Measurements from ENCODE around the gene GPX3. TPM values are rescaled to one million over a fixed set of nuclear protein-coding genes. Genes with fewer than 3 reads are reported as not detected.

GPX3 gene
- total and polyA plus RNA-seq, 9 of the 15 experiments (the other 6 are each of a cell fraction or from before 2014, with no cell fraction given), result 0.25 to 0.86 TPM; not detected in 7

DNA sequence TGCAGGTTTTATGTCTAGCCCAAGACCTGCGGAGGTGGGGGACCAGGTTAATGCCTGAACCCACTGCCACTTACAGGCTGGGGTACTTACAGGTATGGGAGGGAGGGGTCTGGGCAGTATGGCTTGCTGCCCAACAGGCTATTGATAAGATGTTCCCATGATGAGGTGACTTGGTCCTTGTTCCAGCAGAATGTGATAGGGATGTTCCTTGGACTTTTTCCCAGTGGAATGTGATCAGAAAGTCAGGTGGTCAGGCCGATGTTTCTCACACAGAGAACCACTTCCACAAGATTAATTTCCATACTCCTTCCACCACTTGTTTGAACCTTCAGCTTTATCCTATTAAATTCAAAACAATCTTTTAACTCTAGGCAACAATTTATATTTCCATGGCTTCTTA lies 27.0 kb upstream of the GPX3 start:
- WGBS (ENCODE audit: insufficient coverage, low coverage, missing lambda C conversion rate), result 4% methylated on average over 2 of the region's 2 CpGs
- Histone ChIP-seq H3K4me2 (ENCODE audit: insufficient read depth, low read length) (no peak overlapping the region), H3K9me1 (ENCODE audit: control insufficient read depth, insufficient read depth, low read length) (no peaks in the 10 kb centered on the region), H3K27me3 (ENCODE audit: control insufficient read depth in 2 of 2, insufficient read depth in 2 of 2, low read length in 2 of 2) (no peaks in the 10 kb centered on the region), H3K9me3 (replicated peaks; ENCODE audit: control insufficient read depth, insufficient read depth, low read depth, low read length) (no peaks in the 10 kb centered on the region; the same call in 1 of the 2 replicates), H3K9ac (ENCODE audit: insufficient read depth in 1 of 2, low read depth in 2 of 2, low read length in 2 of 2) (no peak overlapping the region), H3K36me3 (ENCODE audit: control insufficient read depth, insufficient read depth, low read length) (no peaks in the 10 kb centered on the region), H3K79me2 (ENCODE audit: control insufficient read depth, insufficient read depth, low read length) (no peaks in the 10 kb centered on the region), H3K27ac (ENCODE audit: extremely low read depth, low read depth, low read length) (no peak overlapping the region), H4K20me1 (replicated peaks; ENCODE audit: control insufficient read depth, insufficient read depth, low read length) (no peaks in the 10 kb centered on the region), H3K4me3 (no peak overlapping the region), H2AFZ (ENCODE audit: low read depth, low read length) (no peak overlapping the region), H3K4me1 (replicated peaks in 1 of 2; ENCODE audit: control insufficient read depth in 2 of 2, insufficient read depth in 2 of 2, low read length in 2 of 2) (no peaks in the 10 kb centered on the region)
- POLR2A ChIA-PET, result no interaction called here
- no peak for FAIRE-seq
- intact Hi-C loops (cut with micrococcal nuclease), result no loop called here
- BruUV-seq (replicated peaks), result no TSS peak
- CTCF ChIA-PET (ENCODE audit: low intra/inter-chr PET ratio), result no interaction called here
- ATAC-seq, result no peak
- in situ Hi-C loops (cut with MboI), result no loop called here
- TF ChIP-seq, protein P1, sequence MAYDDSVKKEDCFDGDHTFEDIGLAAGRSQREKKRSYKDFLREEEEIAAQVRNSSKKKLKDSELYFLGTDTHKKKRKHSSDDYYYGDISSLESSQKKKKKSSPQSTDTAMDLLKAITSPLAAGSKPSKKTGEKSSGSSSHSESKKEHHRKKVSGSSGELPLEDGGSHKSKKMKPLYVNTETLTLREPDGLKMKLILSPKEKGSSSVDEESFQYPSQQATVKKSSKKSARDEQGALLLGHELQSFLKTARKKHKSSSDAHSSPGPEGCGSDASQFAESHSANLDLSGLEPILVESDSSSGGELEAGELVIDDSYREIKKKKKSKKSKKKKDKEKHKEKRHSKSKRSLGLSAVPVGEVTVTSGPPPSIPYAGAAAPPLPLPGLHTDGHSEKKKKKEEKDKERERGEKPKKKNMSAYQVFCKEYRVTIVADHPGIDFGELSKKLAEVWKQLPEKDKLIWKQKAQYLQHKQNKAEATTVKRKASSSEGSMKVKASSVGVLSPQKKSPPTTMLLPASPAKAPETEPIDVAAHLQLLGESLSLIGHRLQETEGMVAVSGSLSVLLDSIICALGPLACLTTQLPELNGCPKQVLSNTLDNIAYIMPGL (CRISPR knock-in tag; IDR thresholded peaks at IDR 0.05), result no peak
- TF ChIP-seq MYBL2 (IDR thresholded peaks at IDR 0.05; ENCODE audit: low read depth), result no peak
- no peak for TF ChIP-seq MYBL2 (CRISPR knock-in tag; IDR thresholded peaks at IDR 0.05; ENCODE audit: borderline replicate concordance)
- TF ChIP-seq BCL6 (CRISPR knock-in tag; IDR thresholded peaks at IDR 0.05), result no peak
- TF ChIP-seq ZNF274 (IDR thresholded peaks at IDR 0.05; ENCODE audit: borderline replicate concordance, low read depth, low read length), result no peak
- no peak for TF ChIP-seq MTA2 (IDR thresholded peaks at IDR 0.05; ENCODE audit: low read depth)
- TF ChIP-seq SREBF2 (CRISPR knock-in tag; IDR thresholded peaks at IDR 0.05), result no peak
- TF ChIP-seq HNRNPH1 (optimal IDR thresholded peaks at IDR 0.05; ENCODE audit: low read depth, low read length), result no peak
- no peak for TF ChIP-seq GTF2E2 (tag; IDR thresholded peaks at IDR 0.05)
- no peak for TF ChIP-seq GABPA (tag; conservative IDR thresholded peaks at IDR 0.05; ENCODE audit: low read depth)
- no peak for TF ChIP-seq HDAC3 (IDR thresholded peaks at IDR 0.05; ENCODE audit: borderline replicate concordance, partially characterized antibody)
- TF ChIP-seq CSDE1 (IDR thresholded peaks at IDR 0.05), result no peak
- TF ChIP-seq L3MBTL2 (IDR thresholded peaks at IDR 0.05), result no peak
- no peak for TF ChIP-seq BRD9 (IDR thresholded peaks at IDR 0.05; ENCODE audit: low read depth, partially characterized antibody)
- no peak for DNase-seq (ENCODE audit: extremely low read depth in 1 of 4, low spot score in 3 of 4)

Data from K562 (cell line).